Smooth muscle cell (in vitro differentiated cells): ENCODE results near the gene TRIM2. TPM values are rescaled to one million over a fixed set of nuclear protein-coding genes. Genes with fewer than 3 reads are reported as not detected.

Experiments
- DNase-seq: peaks from one replicate; lab custom pipeline; 2025; ENCODE audit not compliant: unreplicated experiment; lab: John Stamatoyannopoulos, UW
- H2AFZ ChIP-seq: fragments of 200-600 bp; sonication (generic); 2 replicates; pipeline ENCODE4 v1.6.0; 2016; ENCODE audit warnings: antibody characterized with exemption, low read depth, mild to moderate bottlenecking
- H3F3A ChIP-seq: fragments of 200-600 bp; sonication (generic); 2 replicates; pipeline ENCODE4 v1.6.0; 2017; ENCODE audit warnings: antibody characterized with exemption, low read depth
- H3K27ac ChIP-seq: fragments of 200-600 bp; sonication (generic); 2 replicates; pipeline ENCODE4 v1.5.1; 2016; ENCODE audit warnings: low read depth, mild to moderate bottlenecking
- H3K27me3 ChIP-seq: fragments of 200-600 bp; sonication (generic); 2 replicates; pipeline ENCODE4 v1.6.1; 2016; ENCODE audit warnings: low read depth, mild to moderate bottlenecking
- H3K36me3 ChIP-seq: fragments of 200-600 bp; sonication (generic); 2 replicates; pipeline ENCODE4 v1.5.1; 2016; ENCODE audit warnings: low read depth
- H3K4me1 ChIP-seq: fragments of 200-600 bp; sonication (generic); 2 replicates; pipeline ENCODE4 v1.5.1; 2016; ENCODE audit warnings: low read depth
- H3K4me2 ChIP-seq: fragments of 200-600 bp; sonication (generic); 2 replicates; pipeline ENCODE4 v1.6.0; 2016; ENCODE audit warnings: mild to moderate bottlenecking
- H3K4me3 ChIP-seq: fragments of 200-600 bp; sonication (generic); 2 replicates; pipeline ENCODE4 v1.5.1; 2016; ENCODE audit warnings: mild to moderate bottlenecking
- H3K79me2 ChIP-seq: fragments of 200-600 bp; sonication (generic); 2 replicates; pipeline ENCODE4 v1.6.0; 2016; ENCODE audit warnings: low read depth, mild to moderate bottlenecking
- H3K9ac ChIP-seq: fragments of 200-600 bp; sonication (generic); 2 replicates; pipeline ENCODE4 v1.6.0; 2016; ENCODE audit warnings: low read depth
- H3K9me3 ChIP-seq: fragments of 200-600 bp; sonication (generic); replicated peaks from 2 replicates; pipeline ENCODE4 v1.5.1; 2016; ENCODE audit warnings: low read depth
- H4K20me1 ChIP-seq: fragments of 200-600 bp; sonication (generic); 2 replicates; pipeline ENCODE4 v1.6.0; 2016; ENCODE audit warnings: low read depth
- whole genome bisulfite sequencing: methylation state at CpG from one replicate; pipeline ENCODE4 v1.1.7; 2016; ENCODE audit warnings: low lambda C conversion rate; 5-methylcytosine and 5-hydroxymethylcytosine counted together
- polyA plus RNA-seq: library from polyadenylated mRNA; unstranded; fragments of >200 nt; fragmentation: Nextera tagmentation; extraction: Ambion mirVana; gene quantifications from 2 replicates; pipeline ENCODE4 v1.2.1, GENCODE V29; 2016
- total RNA-seq: library from RNA; depleted of rRNA; stranded (reverse); fragments of >200 nt; gene quantifications from 2 replicates; pipeline ENCODE4 v1.2.3, GENCODE V29; 2014
- TF ChIP-seq, protein P1 (sequence below): fragments of 200-600 bp; sonication (generic); IDR thresholded peaks from 2 replicates; pipeline ENCODE4 v1.5.1; 2017; ENCODE audit warnings: borderline replicate concordance, mild to moderate bottlenecking, antibody characterized with exemption; ENCODE audit not compliant: insufficient read depth, poor library complexity, severe bottlenecking

TRIM2 gene
- total and polyA plus RNA-seq, 2 experiments from 2014 or later = 9.1 to 33.4 TPM

GRCh38 chr4:153276971-153277370, 72.7 kb downstream of the TRIM2 start:
- Histone ChIP-seq H3K27me3 (no peaks in the 10 kb centered on the region), H3K79me2 (no peaks in the 10 kb centered on the region), H4K20me1 (peaks cover 13% of the 10 kb centered on the region), H3K4me3 (no peak overlapping the region), H3K9me3 (no peaks in the 10 kb centered on the region), H3K4me1 (no peaks in the 10 kb centered on the region), H2AFZ (no peak overlapping the region), H3K36me3 (peaks cover 3% of the 10 kb centered on the region), H3K9ac (no peak overlapping the region), H3F3A (no peaks in the 10 kb centered on the region), H3K27ac (no peak overlapping the region), H3K4me2 (no peak overlapping the region)
- WGBS = 97% methylated on average over 3 of the region's 3 CpGs
- no peak for DNase-seq
- TF ChIP-seq, protein P1, sequence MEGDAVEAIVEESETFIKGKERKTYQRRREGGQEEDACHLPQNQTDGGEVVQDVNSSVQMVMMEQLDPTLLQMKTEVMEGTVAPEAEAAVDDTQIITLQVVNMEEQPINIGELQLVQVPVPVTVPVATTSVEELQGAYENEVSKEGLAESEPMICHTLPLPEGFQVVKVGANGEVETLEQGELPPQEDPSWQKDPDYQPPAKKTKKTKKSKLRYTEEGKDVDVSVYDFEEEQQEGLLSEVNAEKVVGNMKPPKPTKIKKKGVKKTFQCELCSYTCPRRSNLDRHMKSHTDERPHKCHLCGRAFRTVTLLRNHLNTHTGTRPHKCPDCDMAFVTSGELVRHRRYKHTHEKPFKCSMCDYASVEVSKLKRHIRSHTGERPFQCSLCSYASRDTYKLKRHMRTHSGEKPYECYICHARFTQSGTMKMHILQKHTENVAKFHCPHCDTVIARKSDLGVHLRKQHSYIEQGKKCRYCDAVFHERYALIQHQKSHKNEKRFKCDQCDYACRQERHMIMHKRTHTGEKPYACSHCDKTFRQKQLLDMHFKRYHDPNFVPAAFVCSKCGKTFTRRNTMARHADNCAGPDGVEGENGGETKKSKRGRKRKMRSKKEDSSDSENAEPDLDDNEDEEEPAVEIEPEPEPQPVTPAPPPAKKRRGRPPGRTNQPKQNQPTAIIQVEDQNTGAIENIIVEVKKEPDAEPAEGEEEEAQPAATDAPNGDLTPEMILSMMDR = no peak

DNA sequence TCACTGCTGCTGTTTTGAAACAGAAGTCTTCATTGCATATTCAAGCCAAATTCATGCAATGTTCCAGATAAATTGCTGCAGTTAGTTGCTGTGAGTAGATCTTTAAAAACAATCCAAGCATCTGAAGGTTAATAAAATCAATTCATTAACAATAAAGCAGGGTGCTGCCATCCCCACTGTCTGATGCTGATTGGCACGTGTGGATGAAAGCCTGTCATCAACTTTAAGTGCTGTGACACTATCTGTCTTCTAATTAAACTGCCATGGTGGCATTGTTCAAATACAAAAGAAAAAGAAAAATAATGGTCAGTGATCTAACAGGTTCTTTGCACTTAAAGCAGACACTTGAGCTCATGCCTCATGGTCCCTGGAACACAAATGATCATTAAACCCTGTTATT, 77.2 kb downstream of the TRIM2 start:
- H3K4me3 ChIP-seq = no peak overlapping the region
- no peak overlapping the region for H3K4me2 ChIP-seq
- H3K4me1 ChIP-seq = no peaks in the 10 kb centered on the region
- H3K79me2 ChIP-seq = peaks cover 5% of the 10 kb centered on the region
- H3K9ac ChIP-seq = no peak overlapping the region
- H3K36me3 ChIP-seq = peaks cover 3% of the 10 kb centered on the region
- TF ChIP-seq, protein P1 = no peak
- WGBS = 97% methylated on average over 1 of the region's 1 CpG
- no peaks in the 10 kb centered on the region for H3K9me3 ChIP-seq
- H2AFZ ChIP-seq = no peak overlapping the region
- no peak overlapping the region for H3K27ac ChIP-seq
- H3F3A ChIP-seq = no peaks in the 10 kb centered on the region
- DNase-seq = no peak
- peaks cover 3% of the 10 kb centered on the region for H4K20me1 ChIP-seq
- no peaks in the 10 kb centered on the region for H3K27me3 ChIP-seq

DNA sequence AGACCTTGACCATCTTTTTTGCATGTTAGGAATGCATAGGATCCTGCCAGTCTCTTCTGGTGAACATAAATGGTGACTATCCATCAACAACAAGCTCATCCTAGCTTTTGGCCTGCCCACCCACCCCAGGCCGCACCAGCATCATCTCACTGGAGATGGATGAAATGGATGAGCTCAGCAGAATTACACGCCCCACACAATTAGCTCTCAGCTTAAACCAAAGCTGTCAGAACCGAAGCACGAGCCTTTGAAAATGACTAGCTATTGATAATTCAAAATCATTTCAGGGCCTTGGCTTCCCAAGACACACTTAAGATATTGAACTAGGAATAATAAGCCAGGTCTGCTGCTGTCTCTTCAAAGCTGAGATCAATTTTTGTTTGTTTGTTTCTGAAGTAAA, 77.8 kb downstream of the TRIM2 start:
- Histone ChIP-seq H3K79me2 (peaks cover 5% of the 10 kb centered on the region), H3F3A (no peaks in the 10 kb centered on the region), H3K36me3 (peaks cover 3% of the 10 kb centered on the region), H3K27me3 (no peaks in the 10 kb centered on the region), H3K4me3 (no peak overlapping the region), H2AFZ (no peak overlapping the region), H3K4me1 (no peaks in the 10 kb centered on the region), H3K9ac (no peak overlapping the region), H3K4me2 (no peak overlapping the region), H3K9me3 (no peaks in the 10 kb centered on the region), H3K27ac (no peak overlapping the region), H4K20me1 (peaks cover 3% of the 10 kb centered on the region)
- 98% methylated on average over 4 of the region's 4 CpGs for WGBS
- no peak for DNase-seq
- TF ChIP-seq, protein P1 = no peak

DNA sequence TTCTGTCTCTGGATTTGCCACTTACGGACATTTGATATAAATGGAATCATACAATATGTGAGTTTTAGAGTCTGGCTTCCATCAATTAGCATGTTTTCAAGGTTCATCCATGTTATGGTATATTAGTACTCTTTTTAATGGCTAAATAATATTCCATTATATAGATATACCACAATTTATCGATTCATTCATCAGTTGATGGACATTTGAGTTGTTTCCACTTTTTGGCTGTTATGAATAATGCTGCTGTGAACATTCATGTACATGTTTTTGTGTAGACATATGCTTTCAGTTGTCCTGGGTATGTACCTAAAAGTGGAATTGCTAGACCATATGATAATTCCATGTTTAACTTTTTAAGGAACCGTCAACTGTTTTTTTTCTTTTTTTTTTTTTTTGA, 79.0 kb downstream of the TRIM2 start:
- H3K27ac ChIP-seq = no peak overlapping the region
- H3K79me2 ChIP-seq = peaks cover 7% of the 10 kb centered on the region
- H3K4me3 ChIP-seq = no peak overlapping the region
- TF ChIP-seq, protein P1 = no peak
- H2AFZ ChIP-seq = no peak overlapping the region
- no peaks in the 10 kb centered on the region for H3F3A ChIP-seq
- no peaks in the 10 kb centered on the region for H3K4me1 ChIP-seq
- no peaks in the 10 kb centered on the region for H3K27me3 ChIP-seq
- no peak for DNase-seq
- H3K9me3 ChIP-seq = no peaks in the 10 kb centered on the region
- H3K36me3 ChIP-seq = peaks cover 8% of the 10 kb centered on the region
- H3K4me2 ChIP-seq = no peak overlapping the region
- no peak overlapping the region for H3K9ac ChIP-seq
- WGBS = over 99% methylated on average over 3 of the region's 3 CpGs
- peaks cover 3% of the 10 kb centered on the region for H4K20me1 ChIP-seq
